GM12878 (cell line): ENCODE measurements around the gene LHFPL2.

Source experiments
- CTCF ChIP-seq, 3 experiments: IDR thresholded peaks in 2 of 3; conservative IDR thresholded peaks in 1 of 3; 2 replicates each; pipeline ENCODE4 v1.5.1; 2011; ENCODE audit warnings: low read depth in 3 of 3, low read length in 3 of 3, mild to moderate bottlenecking in 3 of 3, control low read depth in 2 of 3, moderate library complexity in 2 of 3, inconsistent platforms in 1 of 3, mixed read lengths in 1 of 3; ENCODE audit not compliant: control insufficient read depth in 2 of 3, insufficient read depth in 1 of 3; ENCODE audit errors: extremely low read depth in 1 of 3
- EZH2 ChIP-seq: IDR thresholded peaks from 2 replicates; pipeline ENCODE4 v1.6.1; 2012; ENCODE audit warnings: low read depth, mild to moderate bottlenecking, control low read depth, inconsistent platforms, low read length, borderline replicate concordance; ENCODE audit not compliant: control insufficient read depth
- IRF4 ChIP-seq: IDR thresholded peaks from 2 replicates; pipeline ENCODE4 v1.6.1; 2011; ENCODE audit warnings: low read depth, low read length

- TF ChIP-seq CTCF (IDR thresholded peaks at IDR 0.05 in 2 of 3, conservative IDR thresholded peaks at IDR 0.05 in 1 of 3; ENCODE audit: control insufficient read depth in 2 of 3, extremely low read depth in 1 of 3, insufficient read depth in 1 of 3, low read depth in 3 of 3, low read length in 3 of 3) (peak; percentile 25 to 33 (median 28); a peak in 3 of 6 replicates), EZH2 (no peak), IRF4 (no peak)
Observed at GRCh38 chr5:78627175-78627574, 21.4 kb downstream of the LHFPL2 start.
